Nephron progenitor cell (in vitro differentiated cells): ENCODE data around the gene IL11.
"Not testable (repeated sequence)": the region's sequence is repeated elsewhere in the genome, so short reads cannot be mapped to it uniquely, and the experiment has no call there.

Experiments
- DNase-seq: peaks from one replicate; pipeline ENCODE4 v3.0.0; 2021
- H3K27ac Mint-ChIP-seq: 2 replicates; pipeline ENCODE4 v1.8.0; 2021; ENCODE audit warnings: mild to moderate bottlenecking, moderate library complexity, mixed read lengths
- H3K27me3 Mint-ChIP-seq: 2 replicates; pipeline ENCODE4 v1.8.0; 2021; ENCODE audit warnings: mild to moderate bottlenecking, low read depth, mixed read lengths; ENCODE audit not compliant: poor library complexity
- H3K36me3 Mint-ChIP-seq: 2 replicates; pipeline ENCODE4 v1.8.0; 2021; ENCODE audit warnings: low read depth, mixed read lengths
- H3K4me1 Mint-ChIP-seq: 2 replicates; pipeline ENCODE4 v1.8.0; 2021; ENCODE audit warnings: mixed read lengths
- H3K4me3 Mint-ChIP-seq: 2 replicates; pipeline ENCODE4 v1.8.0; 2021; ENCODE audit warnings: mild to moderate bottlenecking, moderate library complexity, mixed read lengths
- H3K9me3 Mint-ChIP-seq: 2 replicates; pipeline ENCODE4 v1.8.0; 2021; ENCODE audit warnings: mild to moderate bottlenecking, moderate library complexity, mixed read lengths
- TF ChIP-seq, protein P1 (sequence below): fragments of 200-600 bp; sonication (generic); IDR thresholded peaks from 2 replicates; pipeline ENCODE4 v1.5.0; 2021; ENCODE audit warnings: antibody characterized with exemption

The IL11 gene

DNA sequence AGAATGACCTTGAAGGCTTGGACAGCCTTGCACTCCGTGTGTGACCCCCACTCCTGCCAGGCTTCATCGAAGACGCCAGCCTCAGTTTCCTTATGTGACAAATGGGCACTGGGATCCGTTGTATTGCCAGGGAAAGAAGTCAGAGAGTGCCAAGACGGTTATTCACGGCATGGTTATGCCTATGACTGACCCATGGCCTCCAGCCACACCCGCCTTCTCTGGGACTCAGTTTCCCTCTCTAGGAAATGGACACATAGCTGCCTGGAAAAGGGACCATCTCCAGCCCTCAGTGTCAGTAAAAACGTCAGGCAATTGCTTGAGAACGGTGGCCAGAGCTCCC, 38.2 kb upstream of the IL11 start:
- Mint-ChIP-seq H3K27ac (peak overlapping the region; percentile 99), H3K9me3 (peaks cover 32% of the 10 kb centered on the region), H3K27me3 (peaks cover 24% of the 10 kb centered on the region), H3K36me3 (peaks cover 43% of the 10 kb centered on the region), H3K4me3 (peak overlapping the region; percentile 90), H3K4me1 (peaks cover 25% of the 10 kb centered on the region)
- no peak for DNase-seq
- TF ChIP-seq, protein P1, sequence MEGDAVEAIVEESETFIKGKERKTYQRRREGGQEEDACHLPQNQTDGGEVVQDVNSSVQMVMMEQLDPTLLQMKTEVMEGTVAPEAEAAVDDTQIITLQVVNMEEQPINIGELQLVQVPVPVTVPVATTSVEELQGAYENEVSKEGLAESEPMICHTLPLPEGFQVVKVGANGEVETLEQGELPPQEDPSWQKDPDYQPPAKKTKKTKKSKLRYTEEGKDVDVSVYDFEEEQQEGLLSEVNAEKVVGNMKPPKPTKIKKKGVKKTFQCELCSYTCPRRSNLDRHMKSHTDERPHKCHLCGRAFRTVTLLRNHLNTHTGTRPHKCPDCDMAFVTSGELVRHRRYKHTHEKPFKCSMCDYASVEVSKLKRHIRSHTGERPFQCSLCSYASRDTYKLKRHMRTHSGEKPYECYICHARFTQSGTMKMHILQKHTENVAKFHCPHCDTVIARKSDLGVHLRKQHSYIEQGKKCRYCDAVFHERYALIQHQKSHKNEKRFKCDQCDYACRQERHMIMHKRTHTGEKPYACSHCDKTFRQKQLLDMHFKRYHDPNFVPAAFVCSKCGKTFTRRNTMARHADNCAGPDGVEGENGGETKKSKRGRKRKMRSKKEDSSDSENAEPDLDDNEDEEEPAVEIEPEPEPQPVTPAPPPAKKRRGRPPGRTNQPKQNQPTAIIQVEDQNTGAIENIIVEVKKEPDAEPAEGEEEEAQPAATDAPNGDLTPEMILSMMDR: no peak

DNA sequence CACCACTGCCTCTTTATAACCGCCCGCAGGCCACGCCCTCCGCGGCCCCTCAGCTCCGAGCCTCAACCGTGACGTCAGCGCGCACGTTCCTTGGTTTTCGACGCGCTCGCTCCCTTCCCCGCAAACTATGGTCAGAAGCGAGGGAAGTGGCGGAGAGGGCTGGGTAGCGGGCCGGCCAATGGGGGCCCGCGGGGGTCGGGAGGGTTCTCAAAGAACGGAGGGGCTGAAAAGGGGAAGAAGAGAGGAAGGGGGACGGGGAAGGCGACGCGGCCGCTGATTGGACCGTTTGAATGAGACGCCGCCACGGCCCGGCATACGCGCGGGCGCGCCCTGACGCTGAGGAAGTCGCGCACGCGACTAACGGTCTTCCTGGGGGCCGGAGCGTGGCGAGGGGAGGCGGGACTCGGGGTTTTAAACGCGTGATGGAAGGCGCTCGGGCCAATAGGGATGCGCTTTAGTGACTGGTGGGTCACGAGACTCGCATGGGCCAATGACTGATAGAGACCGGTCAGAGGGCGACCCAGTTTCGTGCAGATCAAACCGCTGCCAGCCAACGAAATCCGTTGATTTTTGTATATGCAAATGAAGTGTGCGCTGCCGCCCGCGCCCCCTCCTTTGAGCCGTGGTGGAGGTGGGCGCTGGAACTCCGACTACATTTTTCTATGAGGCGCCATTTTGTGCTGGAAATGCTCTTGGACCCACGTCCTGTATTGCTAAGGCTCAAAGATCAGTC, 37.7 kb upstream of the IL11 start:
- Mint-ChIP-seq H3K4me1 (peaks cover 30% of the 10 kb centered on the region), H3K9me3 (peaks cover 32% of the 10 kb centered on the region), H3K27me3 (peaks cover 24% of the 10 kb centered on the region), H3K4me3 (peak overlapping the region; percentile 90), H3K27ac (peak overlapping the region; percentile 99), H3K36me3 (peaks cover 48% of the 10 kb centered on the region)
- peak; percentile 97 for DNase-seq
- TF ChIP-seq, protein P1: no peak

DNA sequence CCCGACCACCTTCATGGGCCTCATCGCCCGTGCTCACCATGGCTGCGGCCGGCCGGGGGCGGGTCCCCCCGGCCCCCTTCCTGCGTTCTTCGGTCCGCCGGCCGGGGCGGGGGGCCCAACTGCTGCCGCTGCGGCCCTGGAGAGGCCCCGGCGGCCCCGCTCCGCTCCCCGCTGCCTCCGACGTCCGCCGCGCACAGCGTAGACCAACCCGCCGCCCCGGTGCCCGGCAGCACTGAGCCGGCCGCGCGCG, 37.2 kb upstream of the IL11 start, which contains the start of gene UBE2S:
Gene UBE2S (minus strand): TSS at position 239 of the 250 bp plus-strand sequence. CDS start 199 bp downstream, at position 40.
- Mint-ChIP-seq H3K9me3 (peaks cover 32% of the 10 kb centered on the region), H3K4me3 (peak within 1 kb of the TSS; percentile 90), H3K4me1 (peaks cover 31% of the 10 kb centered on the region), H3K27me3 (peaks cover 24% of the 10 kb centered on the region), H3K36me3 (peaks cover 53% of the 10 kb centered on the region), H3K27ac (peak within 1 kb of the TSS; percentile 99)
- DNase-seq: not testable (repeated sequence)

DNA sequence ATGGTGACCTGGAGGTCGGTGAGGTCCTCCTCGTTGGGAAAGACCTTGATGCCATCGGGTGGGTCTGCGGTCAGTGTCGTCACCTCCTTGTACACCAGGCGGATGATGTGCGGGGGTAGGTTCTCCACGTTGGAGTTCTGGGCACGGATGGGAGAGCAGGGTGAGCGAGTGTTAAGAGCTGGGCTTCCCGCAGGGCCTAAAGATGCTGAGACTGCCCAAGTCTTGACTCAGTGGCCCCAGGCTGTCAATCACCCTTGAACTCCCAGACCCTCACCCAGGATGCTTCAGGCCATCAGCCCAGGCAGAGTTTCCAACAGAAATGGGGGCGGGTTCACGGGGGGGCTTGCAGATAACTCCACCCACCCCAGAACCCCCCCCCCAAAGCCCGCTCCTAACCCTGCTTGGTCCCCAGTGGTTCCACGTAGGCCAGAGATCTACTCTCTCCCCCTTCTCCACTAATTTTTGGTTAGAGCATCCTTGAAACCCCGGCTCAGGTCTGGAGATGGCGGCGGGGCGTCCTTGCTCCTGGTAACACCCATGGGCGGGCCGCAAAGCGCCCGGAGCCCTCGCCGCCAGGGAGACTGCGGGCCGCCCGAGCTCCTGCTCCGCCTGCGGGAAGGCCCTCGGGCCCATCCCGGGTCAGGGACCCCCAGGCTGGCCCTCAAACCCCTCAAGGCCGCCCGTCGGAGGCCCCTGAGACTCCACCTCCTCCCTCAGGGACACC, 36.7 kb upstream of the IL11 start:
- peaks cover 57% of the 10 kb centered on the region for H3K36me3 Mint-ChIP-seq
- peaks cover 32% of the 10 kb centered on the region for H3K9me3 Mint-ChIP-seq
- peaks cover 35% of the 10 kb centered on the region for H3K4me1 Mint-ChIP-seq
- H3K27ac Mint-ChIP-seq: peak overlapping the region; percentile 95
- TF ChIP-seq, protein P1: no peak
- no peak for DNase-seq
- H3K27me3 Mint-ChIP-seq: peaks cover 21% of the 10 kb centered on the region
- H3K4me3 Mint-ChIP-seq: peak overlapping the region; percentile 90

DNA sequence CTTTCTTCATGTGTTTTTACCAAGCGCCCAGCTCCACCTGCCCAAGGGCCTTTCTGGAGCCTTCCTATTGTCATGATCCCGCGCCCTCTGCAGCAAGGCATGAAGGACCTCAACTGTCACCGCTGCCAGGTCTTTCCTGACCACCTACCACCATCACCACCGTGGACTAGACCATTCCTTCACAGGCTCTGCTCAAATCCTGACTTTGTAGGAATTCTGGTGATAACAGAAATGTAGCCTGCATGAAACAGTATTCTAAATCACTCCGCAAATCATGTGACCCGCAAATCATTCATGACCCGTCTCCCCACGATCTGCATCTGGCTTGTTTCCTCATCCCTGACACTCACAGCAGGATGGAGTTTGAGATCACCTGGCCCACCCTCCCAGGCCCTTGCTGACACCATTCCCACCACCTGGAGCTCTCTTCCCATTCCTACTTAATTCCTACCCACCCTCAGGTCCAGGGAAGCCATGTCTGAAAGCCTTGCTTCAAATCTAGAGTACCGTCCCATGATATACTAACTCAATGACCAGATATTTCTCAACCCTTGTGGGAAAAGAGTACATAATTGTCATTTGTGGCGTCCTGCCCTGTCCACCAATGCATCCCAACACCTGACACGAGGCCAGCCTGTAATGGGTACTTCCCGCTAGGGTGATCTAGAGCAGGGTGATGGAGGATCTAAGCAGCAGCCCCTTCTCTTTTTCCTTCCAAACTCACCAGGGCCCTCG, 36.0 kb upstream of the IL11 start:
- TF ChIP-seq, protein P1: no peak
- Mint-ChIP-seq H3K36me3 (peaks cover 60% of the 10 kb centered on the region), H3K9me3 (peaks cover 30% of the 10 kb centered on the region), H3K27me3 (peaks cover 16% of the 10 kb centered on the region), H3K27ac (peak overlapping the region; percentile 95), H3K4me1 (peaks cover 38% of the 10 kb centered on the region), H3K4me3 (peak overlapping the region; percentile 90)
- no peak for DNase-seq

DNA sequence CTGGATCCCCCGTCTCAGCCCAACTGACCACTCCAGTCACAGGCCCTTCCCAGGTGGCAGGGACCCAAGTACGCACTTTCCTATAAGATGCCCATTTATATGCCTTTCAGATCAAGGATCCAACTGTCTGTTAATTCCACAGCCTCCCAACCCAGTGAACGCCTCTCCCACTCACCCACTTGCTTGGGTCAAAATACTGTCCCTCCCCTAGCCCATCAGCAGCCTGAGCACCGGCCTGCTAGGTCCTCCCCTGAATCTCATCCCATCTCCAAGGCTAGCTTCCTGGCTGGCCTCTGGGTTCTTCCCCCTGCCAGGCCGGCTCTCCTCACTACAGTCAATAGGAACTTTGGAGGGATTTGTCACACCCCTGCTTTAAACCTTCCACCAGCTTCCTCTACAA, 35.4 kb upstream of the IL11 start:
- peaks cover 62% of the 10 kb centered on the region for H3K36me3 Mint-ChIP-seq

More for the DNA sequence above, 35.4 kb upstream of the IL11 start:
- TF ChIP-seq, protein P1: no peak
- no peak for DNase-seq
- Mint-ChIP-seq H3K9me3 (peaks cover 25% of the 10 kb centered on the region), H3K27me3 (peaks cover 16% of the 10 kb centered on the region), H3K4me1 (peaks cover 41% of the 10 kb centered on the region), H3K4me3 (peak overlapping the region; percentile 90), H3K27ac (peak overlapping the region; percentile 95)
